ENCODE measurements around the gene RPUSD3. TPM values are rescaled to one million over a fixed set of nuclear protein-coding genes. Genes with fewer than 3 reads are reported as not detected.

RPUSD3 gene
- polyA plus RNA-seq, 2 of the 4 experiments (the other 2 are of a cell fraction) = 38.9 to 44.5 TPM

- TF ChIP-seq ELK1 (IDR thresholded peaks at IDR 0.05; ENCODE audit: low read depth, low read length) (no peak), HES2 (IDR thresholded peaks at IDR 0.05) (no peak), RAD21 (conservative IDR thresholded peaks at IDR 0.05 in 1 of 2, IDR thresholded peaks at IDR 0.05 in 1 of 2) (no peak), FOXS1 (CRISPR knock-in tag; IDR thresholded peaks at IDR 0.05) (no peak), KDM5A (IDR thresholded peaks at IDR 0.05) (no peak)
- TF ChIP-seq, protein P1, sequence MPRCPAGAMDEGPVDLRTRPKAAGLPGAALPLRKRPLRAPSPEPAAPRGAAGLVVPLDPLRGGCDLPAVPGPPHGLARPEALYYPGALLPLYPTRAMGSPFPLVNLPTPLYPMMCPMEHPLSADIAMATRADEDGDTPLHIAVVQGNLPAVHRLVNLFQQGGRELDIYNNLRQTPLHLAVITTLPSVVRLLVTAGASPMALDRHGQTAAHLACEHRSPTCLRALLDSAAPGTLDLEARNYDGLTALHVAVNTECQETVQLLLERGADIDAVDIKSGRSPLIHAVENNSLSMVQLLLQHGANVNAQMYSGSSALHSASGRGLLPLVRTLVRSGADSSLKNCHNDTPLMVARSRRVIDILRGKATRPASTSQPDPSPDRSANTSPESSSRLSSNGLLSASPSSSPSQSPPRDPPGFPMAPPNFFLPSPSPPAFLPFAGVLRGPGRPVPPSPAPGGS (IDR thresholded peaks at IDR 0.05) = no peak
- TF ChIP-seq, protein P2, sequence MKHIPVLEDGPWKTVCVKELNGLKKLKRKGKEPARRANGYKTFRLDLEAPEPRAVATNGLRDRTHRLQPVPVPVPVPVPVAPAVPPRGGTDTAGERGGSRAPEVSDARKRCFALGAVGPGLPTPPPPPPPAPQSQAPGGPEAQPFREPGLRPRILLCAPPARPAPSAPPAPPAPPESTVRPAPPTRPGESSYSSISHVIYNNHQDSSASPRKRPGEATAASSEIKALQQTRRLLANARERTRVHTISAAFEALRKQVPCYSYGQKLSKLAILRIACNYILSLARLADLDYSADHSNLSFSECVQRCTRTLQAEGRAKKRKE (CRISPR knock-in tag; IDR thresholded peaks at IDR 0.05; ENCODE audit: low read depth) = no peak
Measured at GRCh38 chr3:9791790-9792404, 51.9 kb downstream of the RPUSD3 start (continued).

DNA sequence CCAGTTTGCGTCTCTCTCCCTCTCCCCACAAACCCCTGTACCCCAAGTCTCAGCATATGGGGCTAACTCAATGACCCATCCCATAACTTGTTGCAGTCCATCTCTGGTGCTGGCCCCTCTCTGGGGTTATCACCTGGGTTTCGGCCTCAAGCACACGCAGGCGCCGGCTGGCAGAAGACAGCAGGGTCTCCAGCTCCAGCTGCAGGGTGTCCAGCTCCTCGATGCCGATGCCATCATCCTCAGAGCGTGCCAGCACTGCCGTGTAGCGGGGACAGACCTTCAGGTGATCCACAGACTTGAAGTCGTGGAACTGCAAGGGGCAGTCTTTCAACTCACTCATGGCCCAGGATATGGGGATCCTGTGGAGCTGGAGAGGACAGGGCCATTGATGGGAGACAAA is 52.7 kb downstream of the RPUSD3 start:
- FAIRE-seq (no peak), ATAC-seq (no peak), DNase-seq (ENCODE audit: low read depth in 1 of 2, low spot score in 1 of 2) (no peak)
- CTCF ChIA-PET = interaction anchor here (0.7 to 2.5 kb wide), 7 partner anchors 9 to 496 kb away, joined by 3 to 9 read pairs (median 3); no protein-coding TSS in a partner anchor
- peak overlapping the region in 1 of 2 experiments; percentile 97; a peak in 4 of 6 replicates for H3K27ac ChIP-seq
- H3K4me3 ChIP-seq = peak overlapping the region; percentile 68; the same call in 1 of the 3 replicates
- peak overlapping the region; percentile 86 for H3K4me2 ChIP-seq
- peaks cover 21% of the 10 kb centered on the region for H3K4me1 ChIP-seq
- POLR2A ChIA-PET = no interaction called here
- WGBS (ENCODE audit: missing lambda C conversion rate) = 90% methylated on average over 11 of the region's 11 CpGs
- no peak for TF ChIP-seq HDAC2 (IDR thresholded peaks at IDR 0.05)
- 0 out of 5 replicates have a peak, but pooled peaks of 1 of the 2 experiments have one; percentile 17 for TF ChIP-seq JUN (IDR thresholded peaks at IDR 0.05)
- H3K9me3 ChIP-seq = no peaks in the 10 kb centered on the region

Other genes starting within 250 kb of the RPUSD3 start
- 28.8 and 33.4 TPM in 2 replicates for gene MTMR14, start 194.5 kb downstream of the RPUSD3 start, polyA plus RNA-seq (2011; rRNA removed)
- gene MTMR14, start 194.5 kb downstream of the RPUSD3 start, polyA plus RNA-seq (2017; fragmentation: RNase III; extraction: RNeasy Plus Mini Kit Qiagen cat#74134 plus additional on column Dnase treatment) = 16.6 to 17.8 TPM (median 17.7 TPM) in 3 replicates
- gene CPNE9, start 140.2 kb downstream of the RPUSD3 start, polyA plus RNA-seq (2011; rRNA removed) = 0.03 and 0.07 TPM in 2 replicates
- gene CPNE9, start 140.2 kb downstream of the RPUSD3 start, polyA plus RNA-seq (2017; fragmentation: RNase III; extraction: RNeasy Plus Mini Kit Qiagen cat#74134 plus additional on column Dnase treatment) = 0.05 to 0.07 TPM in 2 of 3 replicates, not detected in the other
- 8.6 and 10.1 TPM in 2 replicates for gene BRPF1, start 112.3 kb downstream of the RPUSD3 start, polyA plus RNA-seq (2011; rRNA removed)
- gene BRPF1, start 112.3 kb downstream of the RPUSD3 start, polyA plus RNA-seq (2017; fragmentation: RNase III; extraction: RNeasy Plus Mini Kit Qiagen cat#74134 plus additional on column Dnase treatment) = 11.9 to 12.4 TPM (median 12.1 TPM) in 3 replicates
- 21.2 and 21.6 TPM in 2 replicates for gene OGG1, start 94.1 kb downstream of the RPUSD3 start, polyA plus RNA-seq (2011; rRNA removed)
- 17.2 to 20.0 TPM (median 18.1 TPM) in 3 replicates for gene OGG1, start 94.1 kb downstream of the RPUSD3 start, polyA plus RNA-seq (2017; fragmentation: RNase III; extraction: RNeasy Plus Mini Kit Qiagen cat#74134 plus additional on column Dnase treatment)
- 13.5 and 16.0 TPM in 2 replicates for gene CAMK1, start 74.1 kb downstream of the RPUSD3 start, polyA plus RNA-seq (2011; rRNA removed)
- gene CAMK1, start 74.1 kb downstream of the RPUSD3 start, polyA plus RNA-seq (2017; fragmentation: RNase III; extraction: RNeasy Plus Mini Kit Qiagen cat#74134 plus additional on column Dnase treatment) = 15.6 to 16.1 TPM (median 15.9 TPM) in 3 replicates
- 42.6 and 49.2 TPM in 2 replicates for gene TADA3, start 51.5 kb downstream of the RPUSD3 start, polyA plus RNA-seq (2011; rRNA removed)
- gene TADA3, start 51.5 kb downstream of the RPUSD3 start, polyA plus RNA-seq (2017; fragmentation: RNase III; extraction: RNeasy Plus Mini Kit Qiagen cat#74134 plus additional on column Dnase treatment) = 44.3 to 53.6 TPM (median 50.3 TPM) in 3 replicates
- 126 and 140 TPM in 2 replicates for gene ARPC4, start 50.9 kb downstream of the RPUSD3 start, polyA plus RNA-seq (2011; rRNA removed)
- gene ARPC4, start 50.9 kb downstream of the RPUSD3 start, polyA plus RNA-seq (2017; fragmentation: RNase III; extraction: RNeasy Plus Mini Kit Qiagen cat#74134 plus additional on column Dnase treatment) = 292 to 310 TPM (median 298 TPM) in 3 replicates
- gene TTLL3, start 33.7 kb downstream of the RPUSD3 start, polyA plus RNA-seq (2011; rRNA removed) = 13.0 and 18.1 TPM in 2 replicates
- gene TTLL3, start 33.7 kb downstream of the RPUSD3 start, polyA plus RNA-seq (2017; fragmentation: RNase III; extraction: RNeasy Plus Mini Kit Qiagen cat#74134 plus additional on column Dnase treatment) = 9.9 to 12.8 TPM (median 10.3 TPM) in 3 replicates
- gene CIDEC, start 36.2 kb upstream of the RPUSD3 start, polyA plus RNA-seq (2011; rRNA removed) = 6.3 and 10.4 TPM in 2 replicates
- 2.0 to 3.3 TPM (median 2.8 TPM) in 3 replicates for gene CIDEC, start 36.2 kb upstream of the RPUSD3 start, polyA plus RNA-seq (2017; fragmentation: RNase III; extraction: RNeasy Plus Mini Kit Qiagen cat#74134 plus additional on column Dnase treatment)
- 63.2 and 79.3 TPM in 2 replicates for gene JAGN1, start 46.6 kb upstream of the RPUSD3 start, polyA plus RNA-seq (2011; rRNA removed)
- gene JAGN1, start 46.6 kb upstream of the RPUSD3 start, polyA plus RNA-seq (2017; fragmentation: RNase III; extraction: RNeasy Plus Mini Kit Qiagen cat#74134 plus additional on column Dnase treatment) = 48.6 to 53.7 TPM (median 49.6 TPM) in 3 replicates
- gene IL17RE, start 58.8 kb upstream of the RPUSD3 start, polyA plus RNA-seq (2011; rRNA removed) = 0.53 and 0.60 TPM in 2 replicates
- 0.44 to 0.67 TPM (median 0.47 TPM) in 3 replicates for gene IL17RE, start 58.8 kb upstream of the RPUSD3 start, polyA plus RNA-seq (2017; fragmentation: RNase III; extraction: RNeasy Plus Mini Kit Qiagen cat#74134 plus additional on column Dnase treatment)
- gene IL17RC, start 73.1 kb upstream of the RPUSD3 start, polyA plus RNA-seq (2011; rRNA removed) = 7.7 and 12.2 TPM in 2 replicates
- 9.1 to 9.8 TPM (median 9.4 TPM) in 3 replicates for gene IL17RC, start 73.1 kb upstream of the RPUSD3 start, polyA plus RNA-seq (2017; fragmentation: RNase III; extraction: RNeasy Plus Mini Kit Qiagen cat#74134 plus additional on column Dnase treatment)
- 13.1 and 13.9 TPM in 2 replicates for gene CRELD1, start 89.8 kb upstream of the RPUSD3 start, polyA plus RNA-seq (2011; rRNA removed)
- gene CRELD1, start 89.8 kb upstream of the RPUSD3 start, polyA plus RNA-seq (2017; fragmentation: RNase III; extraction: RNeasy Plus Mini Kit Qiagen cat#74134 plus additional on column Dnase treatment) = 9.8 to 13.6 TPM (median 11.1 TPM) in 3 replicates
- gene PRRT3, start 108.4 kb upstream of the RPUSD3 start, polyA plus RNA-seq (2011; rRNA removed) = 0.50 and 0.53 TPM in 2 replicates
- gene PRRT3, start 108.4 kb upstream of the RPUSD3 start, polyA plus RNA-seq (2017; fragmentation: RNase III; extraction: RNeasy Plus Mini Kit Qiagen cat#74134 plus additional on column Dnase treatment) = 1.1 to 1.3 TPM (median 1.1 TPM) in 3 replicates
- 133 and 170 TPM in 2 replicates for gene EMC3, start 142.8 kb upstream of the RPUSD3 start, polyA plus RNA-seq (2011; rRNA removed)
- 63.5 to 72.9 TPM (median 65.0 TPM) in 3 replicates for gene EMC3, start 142.8 kb upstream of the RPUSD3 start, polyA plus RNA-seq (2017; fragmentation: RNase III; extraction: RNeasy Plus Mini Kit Qiagen cat#74134 plus additional on column Dnase treatment)
- gene FANCD2, start 182.4 kb upstream of the RPUSD3 start, polyA plus RNA-seq (2011; rRNA removed) = 37.7 and 44.3 TPM in 2 replicates
- 25.1 to 27.9 TPM (median 26.9 TPM) in 3 replicates for gene FANCD2, start 182.4 kb upstream of the RPUSD3 start, polyA plus RNA-seq (2017; fragmentation: RNase III; extraction: RNeasy Plus Mini Kit Qiagen cat#74134 plus additional on column Dnase treatment)